ENCODE results near the gene IARS1. TPM values are rescaled to one million over a fixed set of nuclear protein-coding genes. Genes with fewer than 3 reads are reported as not detected.

The IARS1 gene
- total RNA-seq, 3 donors from 2014 or later: 46.0 to 57.9 (median 57.8) TPM

- no peak overlapping the region for H3K4me3 ChIP-seq
- H3K36me3 ChIP-seq (ENCODE audit: low read depth): no peaks in the 10 kb centered on the region
- no peak for TF ChIP-seq CTCF (IDR thresholded peaks at IDR 0.05)
- H3K9me3 ChIP-seq: no peaks in the 10 kb centered on the region
- H3K4me1 ChIP-seq (ENCODE audit: low read depth): peaks cover 11% of the 10 kb centered on the region
- DNase-seq (no peak), ATAC-seq (no peak)
- intact Hi-C loops (cut with DNase I, micrococcal nuclease): no loop called here
Observed at GRCh38 chr9:92290785-92291429, 2.6 kb downstream of the IARS1 start.

- ATAC-seq (no peak), DNase-seq (no peak)
- Histone ChIP-seq H3K36me3 (ENCODE audit: low read depth) (no peaks in the 10 kb centered on the region), H3K9me3 (no peaks in the 10 kb centered on the region), H3K4me3 (no peak overlapping the region), H3K4me1 (ENCODE audit: low read depth) (peaks cover 11% of the 10 kb centered on the region)
- no peak for TF ChIP-seq CTCF (IDR thresholded peaks at IDR 0.05)
- intact Hi-C loops (cut with DNase I, micrococcal nuclease): no loop called here
Observed at GRCh38 chr9:92289708-92290390, 3.6 kb downstream of the IARS1 start.

GRCh38 chr9:92279302-92279701 lies 14.2 kb downstream of the IARS1 start:
- intact Hi-C loops (cut with DNase I, micrococcal nuclease): no loop called here
- H3K4me1 ChIP-seq (ENCODE audit: low read depth): no peaks in the 10 kb centered on the region
- TF ChIP-seq CTCF (IDR thresholded peaks at IDR 0.05): no peak
- DNase-seq (no peak), ATAC-seq (no peak)
- H3K9me3 ChIP-seq: no peaks in the 10 kb centered on the region
- H3K36me3 ChIP-seq (ENCODE audit: low read depth): peaks cover 4% of the 10 kb centered on the region
- no peak overlapping the region for H3K4me3 ChIP-seq

GRCh38 chr9:92278110-92278509 lies 15.4 kb downstream of the IARS1 start:
- TF ChIP-seq CTCF (IDR thresholded peaks at IDR 0.05): no peak
- Histone ChIP-seq H3K4me3 (no peak overlapping the region), H3K36me3 (ENCODE audit: low read depth) (peaks cover 4% of the 10 kb centered on the region), H3K9me3 (no peaks in the 10 kb centered on the region), H3K4me1 (ENCODE audit: low read depth) (no peaks in the 10 kb centered on the region)
- intact Hi-C loops (cut with DNase I, micrococcal nuclease): no loop called here
- DNase-seq (no peak), ATAC-seq (no peak)

- H3K4me1 ChIP-seq (ENCODE audit: low read depth): no peaks in the 10 kb centered on the region
- intact Hi-C loops (cut with DNase I, micrococcal nuclease): no loop called here
- no peak for TF ChIP-seq CTCF (IDR thresholded peaks at IDR 0.05)
- H3K36me3 ChIP-seq (ENCODE audit: low read depth): peaks cover 4% of the 10 kb centered on the region
- no peak overlapping the region for H3K4me3 ChIP-seq
- no peaks in the 10 kb centered on the region for H3K9me3 ChIP-seq
- ATAC-seq: no peak
- no peak for DNase-seq
Observed at GRCh38 chr9:92276331-92277032, 17.0 kb downstream of the IARS1 start.
